Endodermal cell (in vitro differentiated cells): ENCODE data around the gene ZNF786. TPM values are rescaled to one million over a fixed set of nuclear protein-coding genes. Genes with fewer than 3 reads are reported as not detected.

Experiments
- DNase-seq: peaks from one replicate; pipeline ENCODE4 v3.0.0-alpha.2; 2017
- H3K27ac ChIP-seq: 2 replicates; pipeline ENCODE4 v1.5.1; 2013; ENCODE audit warnings: mild to moderate bottlenecking, low read depth, low read length, moderate library complexity
- H3K27me3 ChIP-seq: 2 replicates; pipeline ENCODE4 v1.6.1; 2013; ENCODE audit warnings: mild to moderate bottlenecking, low read length, moderate library complexity; ENCODE audit not compliant: insufficient read depth, control insufficient read depth, poor library complexity, severe bottlenecking
- H3K36me3 ChIP-seq: 2 replicates; pipeline ENCODE4 v1.7.0; 2013; ENCODE audit warnings: mild to moderate bottlenecking, low read length, moderate library complexity; ENCODE audit not compliant: control insufficient read depth, insufficient read depth
- H3K4me1 ChIP-seq: one replicate; pipeline ENCODE4 v1.7.0; 2013; ENCODE audit warnings: low read length; ENCODE audit not compliant: control insufficient read depth, insufficient read depth
- H3K4me3 ChIP-seq: 2 replicates; pipeline ENCODE4 v1.5.1; 2013; ENCODE audit warnings: mild to moderate bottlenecking, low read length, moderate library complexity
- H3K9ac ChIP-seq: 2 replicates; pipeline ENCODE4 v1.6.1; 2013; ENCODE audit warnings: mild to moderate bottlenecking, low read length, moderate library complexity; ENCODE audit not compliant: poor library complexity, severe bottlenecking; ENCODE audit errors: extremely low read depth
- H3K9me3 ChIP-seq: 2 replicates; pipeline ENCODE4 v1.6.1; 2013; ENCODE audit warnings: mild to moderate bottlenecking, low read length, moderate library complexity; ENCODE audit not compliant: control insufficient read depth
- H3K27ac Mint-ChIP-seq: 2 replicates; pipeline ENCODE4 v1.8.0; 2020; ENCODE audit warnings: mixed read lengths
- H3K27me3 Mint-ChIP-seq: 2 replicates; pipeline ENCODE4 v1.8.0; 2021; ENCODE audit warnings: mild to moderate bottlenecking, mixed read lengths; ENCODE audit not compliant: insufficient read depth
- H3K36me3 Mint-ChIP-seq: 2 replicates; pipeline ENCODE4 v1.8.0; 2020; ENCODE audit warnings: low read depth, mixed read lengths
- H3K4me1 Mint-ChIP-seq: 2 replicates; pipeline ENCODE4 v1.8.0; 2020; ENCODE audit warnings: mixed read lengths
- H3K4me3 Mint-ChIP-seq: 2 replicates; pipeline ENCODE4 v1.8.0; 2020; ENCODE audit warnings: mild to moderate bottlenecking, moderate library complexity, mixed read lengths
- H3K9me3 Mint-ChIP-seq: 2 replicates; pipeline ENCODE4 v1.8.0; 2020; ENCODE audit warnings: mild to moderate bottlenecking, mixed read lengths
- CTCF ChIP-seq: fragments of 200-600 bp; sonication (generic); conservative IDR thresholded peaks from 2 replicates; pipeline ENCODE4 v1.5.0; 2021; ENCODE audit warnings: antibody characterized with exemption, mild to moderate bottlenecking
- WGBS, 2 experiments: methylation state at CpG; one replicate each; pipeline versions ENCODE4 v1.1.5 to v1.1.7; 2013; ENCODE audit warnings: missing lambda C conversion rate in 2 of 2, mixed read lengths in 1 of 2; ENCODE audit not compliant: insufficient coverage in 1 of 2, insufficient read length in 1 of 2; 5-methylcytosine and 5-hydroxymethylcytosine counted together
- total RNA-seq, 2 donors: library from RNA; stranded (reverse); fragmentation: NEBNext Ultra II Directional in 1 of 2; extraction: Animal tissue kit (Norgen Biotek cat#: 25700) in 1 of 2; gene quantifications; 2 replicates in 1 of 2; 3 replicates in 1 of 2; pipeline ENCODE4 v1.2.1, GENCODE V29; 2021

The ZNF786 gene
- total RNA-seq, 2 donors from 2014 or later, result 12.0 to 13.3 TPM

GRCh38 chr7:149023662-149024061 lies 66.9 kb downstream of the ZNF786 start:
- Histone ChIP-seq H3K27ac (no peak overlapping the region), H3K9ac (no peak overlapping the region)
- H3K4me1 Mint-ChIP-seq, result peaks cover 20% of the 10 kb centered on the region

GRCh38 chr7:149022756-149023360 lies 67.7 kb downstream of the ZNF786 start:
- no peak for DNase-seq
- no peaks in the 10 kb centered on the region for H3K9me3 Mint-ChIP-seq
- H3K36me3 Mint-ChIP-seq, result peaks cover 51% of the 10 kb centered on the region
- Histone ChIP-seq H3K4me1 (no peaks in the 10 kb centered on the region), H3K27ac (peak overlapping the region; percentile 24), H3K27me3 (no peaks in the 10 kb centered on the region), H3K9me3 (no peaks in the 10 kb centered on the region), H3K4me3 (no peak overlapping the region), H3K36me3 (peaks cover 66% of the 10 kb centered on the region), H3K9ac (no peak overlapping the region)
- peaks cover 20% of the 10 kb centered on the region for H3K4me1 Mint-ChIP-seq
- H3K27ac Mint-ChIP-seq, result peak overlapping the region; percentile 57
- no peak for TF ChIP-seq CTCF
- no peak overlapping the region for H3K4me3 Mint-ChIP-seq
- 85 to 90% methylated on average over 4 to 6 of the region's 6 CpGs for WGBS, 2 experiments
- no peaks in the 10 kb centered on the region for H3K27me3 Mint-ChIP-seq

More at GRCh38 chr7:149023662-149024061, 66.9 kb downstream of the ZNF786 start:
- H3K27ac Mint-ChIP-seq, result peak overlapping the region; percentile 57
- Histone ChIP-seq H3K4me3 (peak overlapping the region; percentile 33), H3K27me3 (no peaks in the 10 kb centered on the region), H3K36me3 (peaks cover 60% of the 10 kb centered on the region), H3K4me1 (no peaks in the 10 kb centered on the region), H3K9me3 (no peaks in the 10 kb centered on the region)
- H3K27me3 Mint-ChIP-seq, result no peaks in the 10 kb centered on the region
- no peak for TF ChIP-seq CTCF
- peak overlapping the region; percentile 18 for H3K4me3 Mint-ChIP-seq
- H3K36me3 Mint-ChIP-seq, result peaks cover 49% of the 10 kb centered on the region
- DNase-seq, result no peak
- no peaks in the 10 kb centered on the region for H3K9me3 Mint-ChIP-seq
- WGBS, 2 experiments, result 83 to 86% methylated on average over 7 of the region's 7 CpGs

- H3K27ac Mint-ChIP-seq, result peak overlapping the region; percentile 60
- no peak overlapping the region for H3K4me3 Mint-ChIP-seq
- Histone ChIP-seq H3K36me3 (peaks cover 72% of the 10 kb centered on the region), H3K9me3 (no peaks in the 10 kb centered on the region), H3K27me3 (no peaks in the 10 kb centered on the region), H3K4me3 (no peak overlapping the region), H3K4me1 (no peaks in the 10 kb centered on the region), H3K9ac (no peak overlapping the region), H3K27ac (no peak overlapping the region)
- DNase-seq, result no peak
- no peaks in the 10 kb centered on the region for H3K27me3 Mint-ChIP-seq
- TF ChIP-seq CTCF, result no peak
- WGBS, 2 experiments, result 94 to 100% methylated on average over 7 to 12 of the region's 12 CpGs
- H3K4me1 Mint-ChIP-seq, result peaks cover 11% of the 10 kb centered on the region
- peaks cover 56% of the 10 kb centered on the region for H3K36me3 Mint-ChIP-seq
- H3K9me3 Mint-ChIP-seq, result no peaks in the 10 kb centered on the region
Measured at GRCh38 chr7:149021725-149022062, 68.8 kb downstream of the ZNF786 start.
